IPS-15b (cell line): ENCODE measurements around the gene HEXB.
"Not testable (repeated sequence)": the region's sequence is repeated elsewhere in the genome, so short reads cannot be mapped to it uniquely, and the experiment has no call there.

Source experiments
- H3K27me3 ChIP-seq: one replicate; pipeline ENCODE4 v1.6.1; 2013; ENCODE audit warnings: low read length; ENCODE audit not compliant: control insufficient read depth, insufficient read depth
- H3K36me3 ChIP-seq: one replicate; pipeline ENCODE4 v1.6.1; 2013; ENCODE audit warnings: low read length; ENCODE audit not compliant: control insufficient read depth, insufficient read depth
- H3K4me1 ChIP-seq: one replicate; pipeline ENCODE4 v1.6.1; 2013; ENCODE audit warnings: mild to moderate bottlenecking, low read length; ENCODE audit not compliant: control insufficient read depth, insufficient read depth
- H3K4me3 ChIP-seq: one replicate; pipeline ENCODE4 v1.5.1; 2013; ENCODE audit warnings: low read depth, low read length
- H3K9ac ChIP-seq: one replicate; pipeline ENCODE4 v1.6.1; 2013; ENCODE audit warnings: low read depth, mild to moderate bottlenecking, low read length
- H3K9me3 ChIP-seq: one replicate; pipeline ENCODE4 v1.6.1; 2013; ENCODE audit warnings: mild to moderate bottlenecking, low read length; ENCODE audit not compliant: control insufficient read depth, insufficient read depth

Gene HEXB

DNA sequence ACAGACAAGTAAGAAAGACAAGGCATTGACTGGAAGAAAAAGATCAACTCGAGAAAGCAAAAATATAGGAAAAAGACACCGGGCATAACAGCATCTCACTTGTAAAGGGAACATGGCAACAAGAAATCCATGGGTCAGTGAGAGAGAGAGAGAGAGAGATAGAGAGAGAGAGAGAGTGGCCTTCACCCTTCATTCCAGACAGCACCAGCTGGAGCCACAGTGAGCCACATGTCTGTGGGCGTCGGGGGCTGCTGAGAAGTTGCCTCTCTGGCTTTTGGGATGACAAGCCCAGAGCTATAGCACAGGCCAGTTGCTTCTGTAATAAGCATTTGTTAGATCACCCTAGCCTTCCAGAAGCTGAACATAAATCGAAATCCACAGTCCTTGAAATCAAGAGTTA lies 24.2 kb upstream of the HEXB start:
- Histone ChIP-seq H3K27me3 (no peaks in the 10 kb centered on the region), H3K36me3 (no peaks in the 10 kb centered on the region), H3K4me1 (peaks cover under 1% of the 10 kb centered on the region)

DNA sequence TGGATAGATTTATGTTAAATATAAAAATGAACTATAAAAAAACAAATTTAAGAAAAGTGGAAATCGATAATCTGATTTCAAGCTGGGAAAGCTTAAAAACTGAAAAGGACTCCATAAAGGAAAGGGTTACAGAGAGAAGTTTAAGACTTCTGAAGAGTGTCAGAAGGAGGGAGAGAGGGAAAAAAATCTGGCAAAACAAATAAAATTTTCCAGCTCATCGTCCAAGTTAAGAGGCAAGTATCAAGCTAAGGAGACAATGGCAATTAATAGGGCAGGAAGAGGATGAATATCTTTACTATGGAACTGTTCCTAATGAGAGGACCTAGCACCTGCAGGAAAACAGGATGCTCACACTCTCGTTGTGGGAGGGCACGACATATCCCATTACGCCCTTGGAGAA lies 20.5 kb upstream of the HEXB start:
- Histone ChIP-seq H3K4me3 (no peak overlapping the region), H3K4me1 (peaks cover 6% of the 10 kb centered on the region), H3K9ac (no peak overlapping the region), H3K27me3 (no peaks in the 10 kb centered on the region), H3K9me3 (no peaks in the 10 kb centered on the region), H3K36me3 (no peaks in the 10 kb centered on the region)

More for the DNA sequence above, 24.2 kb upstream of the HEXB start:
- Histone ChIP-seq H3K9me3 (peaks cover 3% of the 10 kb centered on the region), H3K4me3 (no peak overlapping the region), H3K9ac (no peak overlapping the region)

DNA sequence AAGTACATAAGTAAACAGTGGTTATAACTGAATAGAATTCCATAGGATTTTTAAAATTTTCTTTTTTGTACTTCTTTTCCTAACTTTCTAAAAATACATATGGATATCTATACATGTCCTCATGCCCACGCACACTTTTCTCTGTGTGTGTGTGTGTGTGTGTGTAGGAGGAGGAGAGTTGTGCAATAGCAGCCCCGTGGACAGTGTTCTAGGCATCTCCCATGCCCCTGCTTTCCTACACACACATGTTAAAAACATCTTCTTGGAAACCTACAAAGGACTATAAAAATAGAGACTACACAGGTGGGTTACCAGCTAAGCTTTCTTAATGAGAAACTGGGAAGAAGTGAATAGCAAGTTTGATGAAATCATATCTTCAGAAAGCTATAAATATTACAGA lies 19.8 kb upstream of the HEXB start:
- Histone ChIP-seq H3K36me3 (no peaks in the 10 kb centered on the region), H3K9ac (no peak overlapping the region), H3K9me3 (no peaks in the 10 kb centered on the region), H3K4me1 (peaks cover 10% of the 10 kb centered on the region), H3K4me3 (no peak overlapping the region), H3K27me3 (no peaks in the 10 kb centered on the region)

DNA sequence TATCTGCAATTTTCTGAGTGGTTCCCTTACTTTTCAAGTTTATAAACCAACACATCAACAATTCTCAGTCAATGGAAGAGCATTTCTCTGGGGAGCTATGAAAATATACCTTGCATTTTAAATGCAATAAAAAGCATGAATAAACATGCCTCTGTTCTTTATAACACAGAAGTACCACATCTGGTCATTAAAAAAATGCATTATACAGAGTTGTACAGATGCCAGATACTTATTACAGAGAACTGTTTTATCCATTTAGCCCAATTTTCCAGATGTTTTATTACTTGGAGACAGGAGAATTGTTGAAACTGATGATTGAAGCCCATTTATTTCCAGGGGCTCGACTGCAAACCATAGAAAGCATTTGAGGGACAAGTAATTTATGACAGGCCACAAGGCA lies 19.2 kb upstream of the HEXB start:
- Histone ChIP-seq H3K27me3 (no peaks in the 10 kb centered on the region), H3K9me3 (no peaks in the 10 kb centered on the region), H3K36me3 (peaks cover 2% of the 10 kb centered on the region), H3K4me1 (peaks cover 12% of the 10 kb centered on the region), H3K9ac (no peak overlapping the region), H3K4me3 (no peak overlapping the region)

DNA sequence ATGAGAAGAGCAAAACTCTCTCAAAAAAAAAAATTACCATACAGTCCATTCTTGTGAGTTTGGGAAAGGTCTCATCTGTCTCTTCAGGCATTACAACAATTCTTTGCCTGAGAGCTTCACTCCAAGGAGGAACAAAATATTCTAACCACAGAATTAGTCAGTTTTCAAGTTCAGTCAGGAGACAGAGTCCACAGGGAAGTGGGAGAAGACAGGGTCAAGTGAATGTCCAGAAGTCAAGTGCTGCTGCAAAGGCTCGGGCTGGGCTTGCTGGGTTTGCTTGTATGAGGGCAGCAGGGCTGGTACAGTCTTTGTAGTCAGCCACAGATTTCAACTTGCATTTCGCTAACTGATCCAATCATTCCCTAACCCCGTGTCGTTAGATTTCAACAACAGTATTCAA lies 17.6 kb upstream of the HEXB start:
- no peaks in the 10 kb centered on the region for H3K27me3 ChIP-seq

DNA sequence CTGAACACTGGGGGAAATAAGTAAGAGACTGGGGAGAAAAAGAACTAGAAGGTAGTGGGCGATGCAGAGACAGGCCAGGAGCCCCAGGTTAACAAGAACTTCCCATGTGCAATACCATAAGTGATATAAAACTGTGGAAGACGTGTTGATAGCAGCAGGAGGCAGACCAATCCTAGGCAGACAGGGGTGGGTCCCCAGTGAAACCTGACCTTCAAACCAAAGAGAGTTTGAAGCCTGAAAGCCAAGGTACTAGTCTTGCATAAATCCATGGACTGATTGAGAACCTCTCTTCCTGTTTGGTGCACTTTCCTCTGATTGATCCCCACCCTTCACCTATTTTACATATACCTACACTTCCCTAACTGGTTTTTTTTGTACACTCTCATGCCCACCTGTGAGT lies 15.2 kb upstream of the HEXB start:
- no peaks in the 10 kb centered on the region for H3K27me3 ChIP-seq
- no peak overlapping the region for H3K4me3 ChIP-seq
- peaks cover 2% of the 10 kb centered on the region for H3K36me3 ChIP-seq
- no peak overlapping the region for H3K9ac ChIP-seq
- H3K4me1 ChIP-seq: peaks cover 12% of the 10 kb centered on the region
- H3K9me3 ChIP-seq: no peaks in the 10 kb centered on the region

More for the DNA sequence above, 17.6 kb upstream of the HEXB start:
- H3K4me3 ChIP-seq: no peak overlapping the region
- no peak overlapping the region for H3K9ac ChIP-seq
- H3K36me3 ChIP-seq: peaks cover 2% of the 10 kb centered on the region
- H3K4me1 ChIP-seq: peaks cover 12% of the 10 kb centered on the region
- no peaks in the 10 kb centered on the region for H3K9me3 ChIP-seq

DNA sequence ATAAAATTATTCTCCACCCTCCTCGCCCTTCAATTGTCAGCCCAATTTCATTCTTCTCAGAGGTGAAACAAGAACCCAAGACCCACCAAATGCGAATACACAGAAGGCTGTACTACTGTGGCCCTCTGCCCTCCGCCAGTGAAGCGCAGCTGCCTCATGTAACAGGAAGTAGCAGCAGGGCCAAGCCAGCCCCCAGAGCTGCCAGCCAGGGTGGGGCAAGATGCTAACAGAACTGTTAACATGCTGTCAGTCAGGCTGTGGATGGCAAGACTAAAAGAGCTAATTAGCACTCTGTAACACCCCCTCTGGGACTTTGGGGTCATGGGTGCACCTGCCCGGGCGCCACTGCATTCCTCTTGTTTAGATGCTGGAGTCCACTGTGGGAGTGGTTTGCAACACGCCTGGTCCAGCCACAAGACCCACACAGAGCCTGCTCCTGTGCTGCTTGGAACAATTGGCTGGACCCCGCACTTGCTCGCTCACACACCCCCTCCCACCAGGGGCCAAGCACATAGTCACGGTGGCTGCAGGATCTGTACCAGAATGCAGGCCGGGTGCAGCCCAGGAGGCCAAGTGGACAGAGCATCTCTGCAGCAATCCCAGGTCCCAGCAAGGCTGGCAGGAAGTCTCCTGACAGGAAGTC lies 14.5 kb upstream of the HEXB start:
- H3K9me3 ChIP-seq: no peaks in the 10 kb centered on the region
- no peak overlapping the region for H3K4me3 ChIP-seq
- no peak overlapping the region for H3K9ac ChIP-seq
- H3K27me3 ChIP-seq: no peaks in the 10 kb centered on the region
- H3K36me3 ChIP-seq: peaks cover 2% of the 10 kb centered on the region
- peaks cover 12% of the 10 kb centered on the region for H3K4me1 ChIP-seq

DNA sequence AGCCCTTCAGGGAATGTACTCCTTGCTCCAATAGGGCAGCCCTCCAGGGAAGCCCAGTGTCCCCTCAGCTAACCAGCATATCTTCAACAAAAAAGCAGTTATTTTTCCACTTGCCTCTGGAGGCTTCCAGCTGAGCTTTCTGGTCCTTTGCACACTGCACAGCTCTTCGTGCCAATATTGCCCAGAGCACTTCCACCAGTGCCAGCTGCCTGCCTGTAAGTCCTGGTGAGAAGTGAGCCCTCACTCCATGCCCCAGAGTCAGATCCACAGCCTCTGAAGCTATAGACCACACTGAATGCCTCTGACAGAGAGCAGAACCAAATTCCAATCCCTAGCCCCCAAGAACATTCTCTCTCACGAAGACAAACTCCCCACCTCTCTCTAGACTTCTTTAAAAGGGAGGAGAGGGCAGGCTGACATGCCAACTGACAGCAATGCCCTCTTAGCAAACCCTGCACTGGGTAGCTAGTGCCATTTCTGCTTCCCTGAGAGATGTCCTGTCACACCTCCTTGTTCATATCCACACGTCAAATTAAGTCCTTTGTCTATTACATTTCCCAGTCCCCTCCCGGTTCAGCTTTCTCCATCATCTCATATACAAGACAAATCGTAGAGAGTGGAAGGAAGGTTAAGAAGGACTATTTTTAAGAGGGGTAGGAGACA lies 12.7 kb upstream of the HEXB start:
- peaks cover 2% of the 10 kb centered on the region for H3K36me3 ChIP-seq
- H3K9me3 ChIP-seq: no peaks in the 10 kb centered on the region
- H3K4me1 ChIP-seq: peaks cover 6% of the 10 kb centered on the region
- H3K27me3 ChIP-seq: no peaks in the 10 kb centered on the region
- H3K4me3 ChIP-seq: no peak overlapping the region
- H3K9ac ChIP-seq: no peak overlapping the region

DNA sequence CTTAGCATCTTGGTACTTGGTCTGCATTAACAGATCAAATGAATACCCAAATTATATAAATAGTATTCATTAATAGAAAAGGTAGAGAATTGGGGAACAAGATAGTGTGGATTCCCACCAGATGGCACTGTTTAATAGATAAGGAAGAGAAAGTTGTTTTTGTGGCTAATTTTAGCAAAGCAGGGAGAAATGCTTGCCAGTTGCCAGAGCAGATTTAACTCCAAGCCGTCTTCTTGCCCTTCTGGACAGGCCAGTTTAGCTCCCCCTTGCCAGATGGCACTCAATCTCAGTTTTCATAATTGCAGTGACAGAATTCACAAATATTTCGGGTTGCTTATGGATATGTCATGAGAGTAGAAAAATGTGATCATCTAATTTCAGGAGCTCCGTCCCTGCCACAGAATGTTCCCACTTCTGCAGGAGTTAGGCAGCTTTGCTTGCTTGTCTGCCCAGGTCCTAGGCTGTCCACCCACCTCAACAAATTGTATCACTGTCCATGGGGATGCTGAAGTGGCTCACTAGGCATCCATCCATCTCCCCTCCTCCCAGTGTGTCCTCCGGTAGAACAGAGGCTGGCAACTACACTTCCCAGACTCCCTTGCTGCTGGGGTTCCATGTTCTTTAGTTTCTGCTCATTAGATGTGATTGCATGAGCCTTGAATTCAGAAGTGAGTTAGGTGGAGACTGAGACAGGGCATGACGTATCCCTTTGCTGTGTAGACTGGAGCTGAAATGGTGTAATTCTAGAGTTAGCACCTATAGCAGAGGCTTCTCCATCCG lies 11.8 kb upstream of the HEXB start:
- Histone ChIP-seq H3K4me1 (peaks cover 6% of the 10 kb centered on the region), H3K27me3 (no peaks in the 10 kb centered on the region), H3K4me3 (no peak overlapping the region), H3K9ac (no peak overlapping the region), H3K9me3 (no peaks in the 10 kb centered on the region), H3K36me3 (peaks cover 2% of the 10 kb centered on the region)

DNA sequence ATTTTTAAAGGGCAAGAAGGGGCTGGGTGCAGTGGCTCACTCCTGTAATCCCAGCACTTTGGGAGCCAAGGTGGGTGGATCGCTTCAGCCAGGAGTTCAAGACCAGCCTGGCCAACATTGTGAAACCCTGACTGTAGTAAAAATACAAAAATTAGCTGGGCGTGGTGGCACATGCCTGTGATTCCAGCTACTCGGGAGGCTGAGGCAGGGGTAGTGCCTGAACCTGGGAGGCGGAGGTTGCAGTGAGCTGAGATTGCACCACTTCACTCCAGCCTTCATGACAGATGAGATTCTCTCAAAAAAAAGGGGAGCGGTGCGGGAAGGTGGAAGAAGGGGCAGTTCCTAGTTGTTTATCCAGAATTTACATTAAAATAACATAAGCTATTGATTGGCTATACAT lies 8.6 kb upstream of the HEXB start:
- not testable (repeated sequence) for H3K36me3 ChIP-seq, H3K4me3 ChIP-seq, H3K9ac ChIP-seq, H3K27me3 ChIP-seq, H3K4me1 ChIP-seq, H3K9me3 ChIP-seq

DNA sequence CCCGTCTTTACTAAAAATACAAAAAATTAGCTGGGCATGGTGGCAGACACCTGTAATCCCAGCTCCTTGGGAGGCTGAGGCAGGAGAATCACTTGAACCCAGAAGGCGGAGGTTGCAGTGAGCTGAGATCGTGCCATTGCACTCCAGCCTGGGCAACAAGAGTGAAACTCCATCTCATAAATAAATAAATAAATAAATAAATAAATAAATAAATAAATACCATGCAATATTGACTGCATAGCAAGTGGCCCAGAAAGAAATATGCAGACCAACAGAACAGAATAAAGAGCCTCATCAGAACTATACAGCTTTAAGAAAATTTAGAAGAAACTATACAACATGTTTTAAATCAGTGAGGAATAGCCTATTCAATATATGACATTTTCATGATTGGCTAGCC lies 6.9 kb upstream of the HEXB start:
- H3K36me3 ChIP-seq, H3K27me3 ChIP-seq, H3K4me3 ChIP-seq, H3K9me3 ChIP-seq, H3K4me1 ChIP-seq, H3K9ac ChIP-seq: not testable (repeated sequence)

DNA sequence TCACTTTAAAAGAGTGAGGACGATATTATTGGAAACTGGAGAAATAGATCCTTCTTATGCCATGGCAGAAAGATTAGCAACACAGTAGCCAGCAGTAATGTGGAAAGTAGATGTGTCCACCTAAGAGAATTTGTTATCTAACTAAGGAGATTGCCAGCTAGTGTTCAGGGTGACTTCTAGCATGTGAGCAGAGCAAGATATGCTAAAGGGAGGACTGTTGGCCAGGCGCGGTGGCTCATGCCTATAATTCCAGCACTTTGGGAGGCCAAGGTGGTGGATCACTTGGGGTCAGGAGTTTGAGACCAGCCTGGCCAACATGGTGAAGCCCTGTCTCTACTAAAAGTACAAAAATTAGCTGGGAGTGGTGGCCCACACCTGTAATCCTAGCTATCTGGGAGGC lies 5.7 kb upstream of the HEXB start:
- not testable (repeated sequence) for H3K27me3 ChIP-seq, H3K9ac ChIP-seq, H3K36me3 ChIP-seq, H3K9me3 ChIP-seq, H3K4me3 ChIP-seq, H3K4me1 ChIP-seq
